Liver (tissue), 9 donors: ENCODE data around the gene ZXDB. TPM values are rescaled to one million over a fixed set of nuclear protein-coding genes. Genes with fewer than 3 reads are reported as not detected.
"Not testable (repeated sequence)": the region's sequence is repeated elsewhere in the genome, so short reads cannot be mapped to it uniquely, and the experiment has no call there.

Source experiments
- DNase-seq: peaks from one replicate; pipeline ENCODE4 v3.0.0-alpha.2; 2017; ENCODE audit warnings: low spot score
- H3K27ac ChIP-seq, 2 donors: one replicate each; pipeline ENCODE4 v1.7.0; 2013; ENCODE audit warnings: inconsistent platforms in 2 of 2, low read length in 2 of 2, control low read depth in 1 of 2, low read depth in 1 of 2, mild to moderate bottlenecking in 1 of 2
- H3K27me3 ChIP-seq, 4 donors: one replicate each; pipeline versions ENCODE4 v1.6.1 to v1.7.0; 2013; ENCODE audit warnings: low read length in 3 of 4, inconsistent platforms in 1 of 4, mild to moderate bottlenecking in 1 of 4, moderate library complexity in 1 of 4; ENCODE audit not compliant: control insufficient read depth in 4 of 4, insufficient read depth in 4 of 4
- H3K36me3 ChIP-seq, 4 donors: one replicate each; pipeline versions ENCODE4 v1.6.1 to v1.7.0; 2013; ENCODE audit warnings: low read length in 3 of 4, mild to moderate bottlenecking in 3 of 4, low read depth in 1 of 4, moderate library complexity in 1 of 4; ENCODE audit not compliant: control insufficient read depth in 4 of 4, insufficient read depth in 3 of 4
- H3K4me1 ChIP-seq, 4 donors: one replicate each; pipeline versions ENCODE4 v1.6.1 to v1.7.0; 2013; ENCODE audit warnings: low read length in 3 of 4, mild to moderate bottlenecking in 3 of 4, moderate library complexity in 1 of 4; ENCODE audit not compliant: control insufficient read depth in 4 of 4, insufficient read depth in 4 of 4
- H3K4me3 ChIP-seq, 3 donors: one replicate each; pipeline versions ENCODE4 v1.6.1 to v1.7.0; 2013; ENCODE audit warnings: low read length in 3 of 3, control low read depth in 1 of 3, low read depth in 1 of 3, mild to moderate bottlenecking in 1 of 3
- H3K9ac ChIP-seq, 2 donors: one replicate each; pipeline ENCODE4 v1.7.0; 2013; ENCODE audit warnings: low read length in 2 of 2, mild to moderate bottlenecking in 2 of 2, moderate library complexity in 2 of 2, control low read depth in 1 of 2, low read depth in 1 of 2
- H3K9me3 ChIP-seq, 4 donors: one replicate each; pipeline versions ENCODE4 v1.6.1 to v1.7.0; 2013; ENCODE audit warnings: low read length in 3 of 4; ENCODE audit not compliant: control insufficient read depth in 4 of 4
- EGR1 ChIP-seq, 2 donors: IDR thresholded peaks; 2 replicates each; pipeline ENCODE4 v1.6.1; 2016 to 2018; ENCODE audit warnings: antibody characterized with exemption in 2 of 2, low read depth in 2 of 2
- FOXA1 ChIP-seq: IDR thresholded peaks from 2 replicates; pipeline ENCODE4 v1.6.1; 2016; ENCODE audit warnings: antibody characterized with exemption
- GABPA ChIP-seq, 2 donors: IDR thresholded peaks in 1 of 2; conservative IDR thresholded peaks in 1 of 2; 2 replicates each; pipeline ENCODE4 v1.6.1; 2016; ENCODE audit warnings: antibody characterized with exemption in 2 of 2, mild to moderate bottlenecking in 1 of 2, moderate library complexity in 1 of 2
- HNF4A ChIP-seq, 2 donors: conservative IDR thresholded peaks; 2 replicates each; pipeline ENCODE4 v1.6.1; 2016; ENCODE audit warnings: antibody characterized with exemption in 2 of 2, mild to moderate bottlenecking in 2 of 2
- HNF4G ChIP-seq: IDR thresholded peaks from 2 replicates; pipeline ENCODE4 v1.6.1; 2016; ENCODE audit warnings: antibody characterized with exemption
- JUND ChIP-seq, 2 donors: IDR thresholded peaks; 2 replicates each; pipeline ENCODE4 v1.6.1; 2016; ENCODE audit warnings: antibody characterized with exemption in 2 of 2
- SP1 ChIP-seq: IDR thresholded peaks from 2 replicates; pipeline ENCODE4 v1.6.1; 2018; ENCODE audit warnings: antibody characterized with exemption, mild to moderate bottlenecking
- TAF1 ChIP-seq: conservative IDR thresholded peaks from 2 replicates; pipeline ENCODE4 v1.6.1; 2016; ENCODE audit warnings: antibody characterized with exemption, mild to moderate bottlenecking
- YY1 ChIP-seq: IDR thresholded peaks from 2 replicates; pipeline ENCODE4 v1.6.1; 2016; ENCODE audit warnings: antibody characterized with exemption, mild to moderate bottlenecking
- WGBS: extraction: QIAGEN DNeasy Blood & Tissue Kit; methylation state at CpG from one replicate; pipeline ENCODE4 v1.1.7; 2013; 5-methylcytosine and 5-hydroxymethylcytosine counted together
- polyA plus RNA-seq, 2 donors: library from polyadenylated mRNA; stranded (reverse) in 1 of 2; unstranded in 1 of 2; fragments of 200-250 nt in 1 of 2; fragments of >200 nt in 1 of 2; fragmentation: Nextera tagmentation in 1 of 2; extraction: Ambion mirVana in 1 of 2; gene quantifications; one replicate each; pipeline versions ENCODE4 v1.2.1 to v1.2.3, GENCODE V29; 2013 to 2015
- total RNA-seq, 2 donors: library from RNA; depleted of rRNA; stranded (reverse); fragments of >200 nt; gene quantifications; one replicate each; pipeline ENCODE4 v1.2.3, GENCODE V29; 2014
- TF ChIP-seq, protein P1 (sequence below): IDR thresholded peaks from 2 replicates; pipeline ENCODE4 v1.6.1; 2016; ENCODE audit warnings: antibody characterized with exemption
- TF ChIP-seq, protein P2 (sequence below): fragments of 150-350 bp; IDR thresholded peaks from 2 replicates; pipeline ENCODE4 v1.5.1; 2017; ENCODE audit warnings: improper control_type of control experiment, low read depth, low read length; ENCODE audit not compliant: missing input control
- TF ChIP-seq, protein P3 (sequence below): IDR thresholded peaks from 2 replicates; pipeline ENCODE4 v1.6.1; 2016; ENCODE audit warnings: antibody characterized with exemption, mild to moderate bottlenecking
- donor health status: healthy.
- donor health status: healthy.
- donor health status: healthy.
- donor health status: healthy.
- donor health status: healthy.

Gene ZXDB
- total RNA-seq = 10 to 100 TPM in 1 of 2 donors, 1 to 10 TPM in 1; 3.6 to 11.0 TPM
- 1 to 10 TPM; 2.4 to 3.7 TPM for polyA plus RNA-seq

DNA sequence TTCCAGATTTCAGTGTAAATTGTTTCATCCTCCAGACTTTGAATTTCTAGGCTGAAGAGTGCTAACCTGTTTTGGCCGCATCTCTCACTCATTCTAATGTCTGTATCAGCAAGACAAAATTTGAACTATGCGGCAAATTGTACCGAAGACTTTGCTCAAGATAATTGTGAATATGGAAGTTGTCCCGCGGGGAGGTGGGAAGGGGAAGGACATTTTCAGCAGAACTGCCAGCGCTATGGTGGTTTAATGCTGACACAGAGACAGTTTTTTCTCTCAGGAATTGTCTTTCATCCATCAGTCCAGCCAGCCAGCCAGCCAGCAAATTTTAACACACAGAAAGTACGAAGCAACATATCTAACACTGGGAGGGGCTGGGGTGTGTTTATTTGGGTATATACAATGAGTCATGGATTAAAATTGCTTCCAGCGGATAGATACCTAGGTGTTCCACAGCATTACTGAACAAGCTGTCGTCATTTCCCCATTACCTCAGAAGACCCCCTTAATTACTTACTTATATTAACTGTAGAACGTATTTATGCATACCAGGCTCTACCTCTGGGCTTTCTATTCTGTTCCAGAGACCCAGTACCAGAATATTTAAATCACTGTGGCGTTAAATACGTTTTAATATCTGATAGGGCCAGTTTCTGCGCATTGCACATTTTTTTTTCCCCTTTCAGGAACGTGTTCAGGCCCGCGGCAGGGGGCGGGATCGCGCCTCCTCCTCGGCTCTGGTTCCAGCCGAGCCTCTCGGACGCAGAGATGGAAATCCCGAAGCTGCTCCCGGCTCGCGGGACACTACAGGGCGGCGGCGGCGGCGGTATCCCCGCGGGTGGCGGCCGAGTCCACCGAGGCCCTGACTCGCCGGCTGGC lies at the start of gene ZXDB:
Gene ZXDB (plus strand): TSS at position 728 of the 876 bp plus-strand sequence. CDS start 38 bp downstream, at position 766.
- H3K27me3 ChIP-seq, H3K4me1 ChIP-seq, H3K9me3 ChIP-seq, H3K36me3 ChIP-seq: not testable (repeated sequence)
- 11% methylated on average over 13 of the region's 39 CpGs for WGBS
- H3K9ac ChIP-seq = peak within 1 kb of the TSS; percentile 38 to 82
- H3K27ac ChIP-seq = peak within 1 kb of the TSS; percentile 60 to 73
- TF ChIP-seq YY1 = peak; percentile 1
- peak; percentile 33 for DNase-seq
- peak within 1 kb of the TSS; percentile 42 to 71 (median 65) for H3K4me3 ChIP-seq

DNA sequence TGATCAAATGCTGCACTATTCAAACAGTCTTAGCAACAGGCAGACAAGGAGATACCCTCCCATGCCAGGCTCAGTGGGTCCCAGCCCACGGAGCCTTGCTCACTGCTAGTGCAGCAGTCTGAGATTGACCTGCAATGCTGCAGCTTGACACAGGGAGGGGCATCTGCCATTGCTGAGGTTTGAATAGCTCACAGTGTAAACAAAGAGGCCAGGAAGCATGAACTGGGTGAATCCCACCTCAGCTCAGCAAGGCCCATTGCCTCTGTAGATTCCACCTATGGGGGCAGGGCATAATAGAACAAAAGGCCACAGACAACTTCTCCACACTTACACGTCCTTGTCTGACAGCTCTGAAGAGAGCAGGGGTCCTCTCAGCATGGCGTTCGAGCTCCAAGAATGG lies 26.6 kb upstream of the ZXDB start:
- no peak overlapping the region for H3K27ac ChIP-seq
- H3K9me3 ChIP-seq = no peaks in the 10 kb centered on the region
- peaks cover 0 to 3% (median 0%) of the 10 kb centered on the region in 4 donors for H3K27me3 ChIP-seq
- H3K4me1 ChIP-seq = no peaks in the 10 kb centered on the region
- no peak overlapping the region for H3K9ac ChIP-seq
- H3K36me3 ChIP-seq = no peaks in the 10 kb centered on the region
- no peak for TF ChIP-seq JUND (IDR thresholded peaks at IDR 0.05)
- TF ChIP-seq, protein P1, sequence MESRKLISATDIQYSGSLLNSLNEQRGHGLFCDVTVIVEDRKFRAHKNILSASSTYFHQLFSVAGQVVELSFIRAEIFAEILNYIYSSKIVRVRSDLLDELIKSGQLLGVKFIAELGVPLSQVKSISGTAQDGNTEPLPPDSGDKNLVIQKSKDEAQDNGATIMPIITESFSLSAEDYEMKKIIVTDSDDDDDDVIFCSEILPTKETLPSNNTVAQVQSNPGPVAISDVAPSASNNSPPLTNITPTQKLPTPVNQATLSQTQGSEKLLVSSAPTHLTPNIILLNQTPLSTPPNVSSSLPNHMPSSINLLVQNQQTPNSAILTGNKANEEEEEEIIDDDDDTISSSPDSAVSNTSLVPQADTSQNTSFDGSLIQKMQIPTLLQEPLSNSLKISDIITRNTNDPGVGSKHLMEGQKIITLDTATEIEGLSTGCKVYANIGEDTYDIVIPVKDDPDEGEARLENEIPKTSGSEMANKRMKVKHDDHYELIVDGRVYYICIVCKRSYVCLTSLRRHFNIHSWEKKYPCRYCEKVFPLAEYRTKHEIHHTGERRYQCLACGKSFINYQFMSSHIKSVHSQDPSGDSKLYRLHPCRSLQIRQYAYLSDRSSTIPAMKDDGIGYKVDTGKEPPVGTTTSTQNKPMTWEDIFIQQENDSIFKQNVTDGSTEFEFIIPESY = no peak
- TF ChIP-seq, protein P2, sequence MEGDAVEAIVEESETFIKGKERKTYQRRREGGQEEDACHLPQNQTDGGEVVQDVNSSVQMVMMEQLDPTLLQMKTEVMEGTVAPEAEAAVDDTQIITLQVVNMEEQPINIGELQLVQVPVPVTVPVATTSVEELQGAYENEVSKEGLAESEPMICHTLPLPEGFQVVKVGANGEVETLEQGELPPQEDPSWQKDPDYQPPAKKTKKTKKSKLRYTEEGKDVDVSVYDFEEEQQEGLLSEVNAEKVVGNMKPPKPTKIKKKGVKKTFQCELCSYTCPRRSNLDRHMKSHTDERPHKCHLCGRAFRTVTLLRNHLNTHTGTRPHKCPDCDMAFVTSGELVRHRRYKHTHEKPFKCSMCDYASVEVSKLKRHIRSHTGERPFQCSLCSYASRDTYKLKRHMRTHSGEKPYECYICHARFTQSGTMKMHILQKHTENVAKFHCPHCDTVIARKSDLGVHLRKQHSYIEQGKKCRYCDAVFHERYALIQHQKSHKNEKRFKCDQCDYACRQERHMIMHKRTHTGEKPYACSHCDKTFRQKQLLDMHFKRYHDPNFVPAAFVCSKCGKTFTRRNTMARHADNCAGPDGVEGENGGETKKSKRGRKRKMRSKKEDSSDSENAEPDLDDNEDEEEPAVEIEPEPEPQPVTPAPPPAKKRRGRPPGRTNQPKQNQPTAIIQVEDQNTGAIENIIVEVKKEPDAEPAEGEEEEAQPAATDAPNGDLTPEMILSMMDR = no peak
- no peak for TF ChIP-seq YY1
- TF ChIP-seq FOXA1 = no peak
- TF ChIP-seq TAF1 = no peak
- TF ChIP-seq EGR1 (IDR thresholded peaks at IDR 0.05; ENCODE audit: low read depth in 2 of 2) = no peak
- TF ChIP-seq GABPA (IDR thresholded peaks at IDR 0.05 in 1 of 2, conservative IDR thresholded peaks at IDR 0.05 in 1 of 2) = no peak
- no peak for TF ChIP-seq HNF4A (conservative IDR thresholded peaks at IDR 0.05)
- TF ChIP-seq, protein P3, sequence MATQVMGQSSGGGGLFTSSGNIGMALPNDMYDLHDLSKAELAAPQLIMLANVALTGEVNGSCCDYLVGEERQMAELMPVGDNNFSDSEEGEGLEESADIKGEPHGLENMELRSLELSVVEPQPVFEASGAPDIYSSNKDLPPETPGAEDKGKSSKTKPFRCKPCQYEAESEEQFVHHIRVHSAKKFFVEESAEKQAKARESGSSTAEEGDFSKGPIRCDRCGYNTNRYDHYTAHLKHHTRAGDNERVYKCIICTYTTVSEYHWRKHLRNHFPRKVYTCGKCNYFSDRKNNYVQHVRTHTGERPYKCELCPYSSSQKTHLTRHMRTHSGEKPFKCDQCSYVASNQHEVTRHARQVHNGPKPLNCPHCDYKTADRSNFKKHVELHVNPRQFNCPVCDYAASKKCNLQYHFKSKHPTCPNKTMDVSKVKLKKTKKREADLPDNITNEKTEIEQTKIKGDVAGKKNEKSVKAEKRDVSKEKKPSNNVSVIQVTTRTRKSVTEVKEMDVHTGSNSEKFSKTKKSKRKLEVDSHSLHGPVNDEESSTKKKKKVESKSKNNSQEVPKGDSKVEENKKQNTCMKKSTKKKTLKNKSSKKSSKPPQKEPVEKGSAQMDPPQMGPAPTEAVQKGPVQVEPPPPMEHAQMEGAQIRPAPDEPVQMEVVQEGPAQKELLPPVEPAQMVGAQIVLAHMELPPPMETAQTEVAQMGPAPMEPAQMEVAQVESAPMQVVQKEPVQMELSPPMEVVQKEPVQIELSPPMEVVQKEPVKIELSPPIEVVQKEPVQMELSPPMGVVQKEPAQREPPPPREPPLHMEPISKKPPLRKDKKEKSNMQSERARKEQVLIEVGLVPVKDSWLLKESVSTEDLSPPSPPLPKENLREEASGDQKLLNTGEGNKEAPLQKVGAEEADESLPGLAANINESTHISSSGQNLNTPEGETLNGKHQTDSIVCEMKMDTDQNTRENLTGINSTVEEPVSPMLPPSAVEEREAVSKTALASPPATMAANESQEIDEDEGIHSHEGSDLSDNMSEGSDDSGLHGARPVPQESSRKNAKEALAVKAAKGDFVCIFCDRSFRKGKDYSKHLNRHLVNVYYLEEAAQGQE = no peak
- TF ChIP-seq HNF4G = no peak
- no peak for TF ChIP-seq SP1
- no peak overlapping the region for H3K4me3 ChIP-seq
- WGBS = 61% methylated on average over 4 of the region's 4 CpGs
- DNase-seq = no peak
